ENCODE data around the gene TMEM231. TPM values are rescaled to one million over a fixed set of nuclear protein-coding genes. Genes with fewer than 3 reads are reported as not detected.
A peak's percentile ranks its signal among the peaks of the same experiment; 100 is the strongest.
"Not testable (repeated sequence)": the region's sequence is repeated elsewhere in the genome, so short reads cannot be mapped to it uniquely, and the experiment has no call there.

TMEM231 gene
- total RNA-seq, 1 donor, result 17.0 TPM

GRCh38 chr16:75501359-75501758 lies 54.7 kb downstream of the TMEM231 start:
- Histone ChIP-seq H3K4me3 (ENCODE audit: insufficient read depth, low read length) (no peak overlapping the region), H3K4me1 (ENCODE audit: insufficient read depth, low read length) (peaks cover 6% of the 10 kb centered on the region), H3K9me3 (ENCODE audit: low read depth, low read length) (no peaks in the 10 kb centered on the region), H2AFZ (ENCODE audit: low read length) (no peak overlapping the region), H3K27me3 (ENCODE audit: insufficient read depth, low read length) (no peaks in the 10 kb centered on the region), H3K79me2 (ENCODE audit: insufficient read depth, low read length) (no peaks in the 10 kb centered on the region), H3K4me2 (ENCODE audit: insufficient read depth, low read length) (peak overlapping the region; percentile 11), H3K36me3 (ENCODE audit: insufficient read depth, low read length) (no peaks in the 10 kb centered on the region), H3K27ac (ENCODE audit: low read depth, low read length) (peak overlapping the region; percentile 20), H4K20me1 (ENCODE audit: insufficient read depth, low read length) (no peaks in the 10 kb centered on the region)
- no peak for TF ChIP-seq CTCF (IDR thresholded peaks at IDR 0.05; ENCODE audit: extremely low read depth, low read depth, low read length)
- DNase-seq (ENCODE audit: insufficient read length, low spot score, missing footprints), result no peak

- not testable (repeated sequence) for H3K27ac ChIP-seq (ENCODE audit: low read depth, low read length); H3K4me3 ChIP-seq (ENCODE audit: insufficient read depth, low read length); H3K4me2 ChIP-seq (ENCODE audit: insufficient read depth, low read length); H3K79me2 ChIP-seq (ENCODE audit: insufficient read depth, low read length); H3K4me1 ChIP-seq (ENCODE audit: insufficient read depth, low read length); H3K9me3 ChIP-seq (ENCODE audit: low read depth, low read length); H3K27me3 ChIP-seq (ENCODE audit: insufficient read depth, low read length); DNase-seq (ENCODE audit: insufficient read length, low spot score, missing footprints); H4K20me1 ChIP-seq (ENCODE audit: insufficient read depth, low read length); H3K36me3 ChIP-seq (ENCODE audit: insufficient read depth, low read length)
- H2AFZ ChIP-seq (ENCODE audit: low read length), result peak overlapping the region; percentile 15
Measured at GRCh38 chr16:75498605-75499322, 57.3 kb downstream of the TMEM231 start.

- Histone ChIP-seq H3K79me2 (ENCODE audit: insufficient read depth, low read length) (no peaks in the 10 kb centered on the region), H2AFZ (ENCODE audit: low read length) (no peak overlapping the region), H3K36me3 (ENCODE audit: insufficient read depth, low read length) (no peaks in the 10 kb centered on the region), H3K27me3 (ENCODE audit: insufficient read depth, low read length) (peaks cover 2% of the 10 kb centered on the region), H3K27ac (ENCODE audit: low read depth, low read length) (no peak overlapping the region), H3K4me3 (ENCODE audit: insufficient read depth, low read length) (no peak overlapping the region), H3K4me2 (ENCODE audit: insufficient read depth, low read length) (no peak overlapping the region), H3K9me3 (ENCODE audit: low read depth, low read length) (no peaks in the 10 kb centered on the region), H3K4me1 (ENCODE audit: insufficient read depth, low read length) (no peaks in the 10 kb centered on the region), H4K20me1 (ENCODE audit: insufficient read depth, low read length) (no peaks in the 10 kb centered on the region)
- no peak for TF ChIP-seq CTCF (IDR thresholded peaks at IDR 0.05; ENCODE audit: extremely low read depth, low read depth, low read length)
- no peak for DNase-seq (ENCODE audit: insufficient read length, low spot score, missing footprints)
Measured at GRCh38 chr16:75497558-75497957, 58.5 kb downstream of the TMEM231 start.

- TF ChIP-seq CTCF (IDR thresholded peaks at IDR 0.05; ENCODE audit: extremely low read depth, low read depth, low read length), result no peak
- Histone ChIP-seq H3K4me2 (ENCODE audit: insufficient read depth, low read length) (peak within 1 kb of the TSS; percentile 76), H3K27ac (ENCODE audit: low read depth, low read length) (no peak within 1 kb of the TSS), H3K4me1 (ENCODE audit: insufficient read depth, low read length) (no peaks in the 10 kb centered on the region), H3K9me3 (ENCODE audit: low read depth, low read length) (no peaks in the 10 kb centered on the region), H4K20me1 (ENCODE audit: insufficient read depth, low read length) (no peaks in the 10 kb centered on the region), H3K4me3 (ENCODE audit: insufficient read depth, low read length) (peak within 1 kb of the TSS; percentile 61), H3K27me3 (ENCODE audit: insufficient read depth, low read length) (peaks cover 2% of the 10 kb centered on the region), H2AFZ (ENCODE audit: low read length) (peak within 1 kb of the TSS; percentile 86), H3K36me3 (ENCODE audit: insufficient read depth, low read length) (no peaks in the 10 kb centered on the region), H3K79me2 (ENCODE audit: insufficient read depth, low read length) (no peaks in the 10 kb centered on the region)
- peak; percentile 91 for DNase-seq (ENCODE audit: insufficient read length, low spot score, missing footprints)
Measured at GRCh38 chr16:75495076-75495674, 60.9 kb downstream of the TMEM231 start, which contains the start of gene CHST6. Gene CHST6 (minus strand): TSS chr16:75495441. CDS start chr16:75479828, 15,613 bp downstream.
